ENCODE data around the gene HERC2. TPM values are rescaled to one million over a fixed set of nuclear protein-coding genes. Genes with fewer than 3 reads are reported as not detected.

HERC2 gene
- total RNA-seq, 6 experiments from 2014 or later, result 21.8 to 30.2 (median 27.0) TPM

GRCh38 chr15:28080386-28080785 is 241.6 kb downstream of the HERC2 start:
- H3K4me1 ChIP-seq, result no peaks in the 10 kb centered on the region
- TF ChIP-seq POLR2A (IDR thresholded peaks at IDR 0.05), result no peak
- ATAC-seq (no peak), DNase-seq (no peak)
- intact Hi-C loops (cut with DNase I), result no loop called here
- no peaks in the 10 kb centered on the region for H3K36me3 ChIP-seq
- no peaks in the 10 kb centered on the region for H3K27me3 ChIP-seq
- no peak overlapping the region for H3K4me3 ChIP-seq
- H3K9me3 ChIP-seq, result no peaks in the 10 kb centered on the region
- no peak overlapping the region for H3K27ac ChIP-seq
- WGBS (ENCODE audit: insufficient coverage, low coverage, low lambda C conversion rate, missing lambda C conversion rate), result 68% methylated on average over 4 of the region's 8 CpGs

- no peaks in the 10 kb centered on the region for H3K4me1 ChIP-seq
- H3K27me3 ChIP-seq, result no peaks in the 10 kb centered on the region
- WGBS (ENCODE audit: insufficient coverage, low coverage, low lambda C conversion rate, missing lambda C conversion rate), result 63% methylated on average over 2 of the region's 9 CpGs
- DNase-seq (no peak), ATAC-seq (peak in 1 of 4 donors; percentile 26)
- no peak overlapping the region for H3K27ac ChIP-seq
- intact Hi-C loops (cut with DNase I), result no loop called here
- no peaks in the 10 kb centered on the region for H3K36me3 ChIP-seq
- no peaks in the 10 kb centered on the region for H3K9me3 ChIP-seq
- no peak overlapping the region for H3K4me3 ChIP-seq
- TF ChIP-seq CTCF (IDR thresholded peaks at IDR 0.05), result no peak
- TF ChIP-seq POLR2A (IDR thresholded peaks at IDR 0.05), result no peak
Measured at GRCh38 chr15:28079313-28079969, 242.5 kb downstream of the HERC2 start.

- H3K4me1 ChIP-seq, result no peaks in the 10 kb centered on the region
- H3K4me3 ChIP-seq, result no peak overlapping the region
- H3K27me3 ChIP-seq, result no peaks in the 10 kb centered on the region
- no CpG with 5 or more reads among the region's 1 CpG for WGBS (ENCODE audit: insufficient coverage, low coverage, low lambda C conversion rate, missing lambda C conversion rate)
- intact Hi-C loops (cut with DNase I), result no loop called here
- H3K27ac ChIP-seq, result no peak overlapping the region
- no peak for DNase-seq
- no peaks in the 10 kb centered on the region for H3K9me3 ChIP-seq
- H3K36me3 ChIP-seq, result no peaks in the 10 kb centered on the region
- ATAC-seq, result no peak
- TF ChIP-seq CTCF (IDR thresholded peaks at IDR 0.05), result no peak
- no peak for TF ChIP-seq POLR2A (IDR thresholded peaks at IDR 0.05)
Measured at GRCh38 chr15:28078191-28078719, 243.7 kb downstream of the HERC2 start.

GRCh38 chr15:28075573-28075972 is 246.4 kb downstream of the HERC2 start:
- 73% methylated on average over 1 of the region's 1 CpG for WGBS (ENCODE audit: insufficient coverage, low coverage, low lambda C conversion rate, missing lambda C conversion rate)
- H3K27me3 ChIP-seq, result no peaks in the 10 kb centered on the region
- TF ChIP-seq CTCF (IDR thresholded peaks at IDR 0.05) (no peak), POLR2A (IDR thresholded peaks at IDR 0.05) (no peak)
- no peak overlapping the region for H3K27ac ChIP-seq
- DNase-seq (no peak), ATAC-seq (no peak)
- H3K9me3 ChIP-seq, result no peaks in the 10 kb centered on the region
- H3K4me1 ChIP-seq, result no peaks in the 10 kb centered on the region
- intact Hi-C loops (cut with DNase I), result no loop called here
- no peak overlapping the region for H3K4me3 ChIP-seq
- H3K36me3 ChIP-seq, result no peaks in the 10 kb centered on the region

GRCh38 chr15:28068930-28069329 is 253.0 kb downstream of the HERC2 start:
- Histone ChIP-seq H3K27ac (no peak overlapping the region), H3K4me1 (peaks cover 0 to 6% (median 0%) of the 10 kb centered on the region in 4 donors), H3K27me3 (no peaks in the 10 kb centered on the region), H3K4me3 (no peak overlapping the region), H3K36me3 (no peaks in the 10 kb centered on the region), H3K9me3 (no peaks in the 10 kb centered on the region)
- DNase-seq (no peak), ATAC-seq (no peak)
- 38% methylated on average over 1 of the region's 1 CpG for WGBS (ENCODE audit: insufficient coverage, low coverage, low lambda C conversion rate, missing lambda C conversion rate)
- intact Hi-C loops (cut with DNase I), result no loop called here
- TF ChIP-seq POLR2A (IDR thresholded peaks at IDR 0.05) (no peak), CTCF (IDR thresholded peaks at IDR 0.05) (no peak)
